HG03108 (cell line): Measurements from ENCODE around the gene CTIF.

Experiments
- ATAC-seq: cut with Tn5 transposase; IDR thresholded peaks from one replicate; pipeline ENCODE4 v1.9.1; 2021; ENCODE audit warnings: moderate library complexity; ENCODE audit not compliant: unreplicated experiment

CTIF gene

DNA sequence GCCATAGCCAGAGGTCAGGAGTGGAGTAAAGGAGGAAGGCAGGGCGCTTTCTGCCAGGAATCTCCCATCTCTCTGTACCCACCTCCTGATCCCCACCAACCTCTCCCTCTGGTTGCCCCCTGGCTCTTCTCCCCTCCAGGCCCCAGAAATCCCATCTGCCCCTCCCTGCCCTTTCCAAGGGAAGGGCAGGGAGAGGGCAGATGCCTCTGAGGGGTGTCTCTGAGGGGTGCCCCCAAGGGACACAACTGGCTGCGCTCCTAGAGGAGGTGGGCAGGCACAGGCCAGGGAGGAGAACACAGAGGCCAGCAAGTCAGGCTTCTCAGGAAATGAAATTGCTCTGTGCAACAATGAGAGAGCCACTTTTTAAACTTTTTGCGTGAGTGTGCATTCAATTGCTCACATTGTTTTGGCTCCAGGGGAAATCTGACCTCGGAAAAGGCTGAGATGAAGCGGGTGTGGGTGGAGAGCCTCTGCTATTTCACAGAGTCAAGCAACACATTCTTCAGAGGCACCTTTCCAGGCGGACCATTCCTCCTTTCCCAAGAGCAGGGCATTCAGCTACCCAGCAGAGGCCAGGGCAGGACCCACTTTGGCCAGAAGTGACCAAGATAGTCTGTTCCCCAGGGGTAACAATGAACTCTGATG lies 286.4 kb downstream of the CTIF start:
- no peak for ATAC-seq

- no peak for ATAC-seq
Measured at GRCh38 chr18:48826271-48826670, 287.4 kb downstream of the CTIF start.

DNA sequence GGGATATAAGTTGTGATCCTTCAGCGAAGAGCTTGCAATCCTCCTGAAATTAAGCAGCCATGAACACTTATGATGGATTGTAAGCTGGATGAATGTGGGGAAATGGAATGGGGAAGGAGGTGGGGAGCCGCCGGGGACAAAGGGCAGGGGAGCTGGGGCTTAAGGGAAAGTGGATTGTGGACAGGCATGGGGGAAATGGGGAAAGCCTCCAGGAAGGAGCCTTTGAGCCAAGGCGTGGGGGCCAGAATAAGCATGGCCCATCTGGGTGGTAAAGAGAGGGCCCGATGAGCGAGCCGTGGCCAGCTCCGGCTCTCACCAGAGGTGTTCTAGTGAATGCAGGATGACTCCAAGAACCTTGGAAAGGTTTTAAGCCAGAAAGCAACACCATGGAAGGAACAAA lies 288.0 kb downstream of the CTIF start:
- no peak for ATAC-seq

- no peak for ATAC-seq
Measured at GRCh38 chr18:48827291-48828193, 288.7 kb downstream of the CTIF start.

DNA sequence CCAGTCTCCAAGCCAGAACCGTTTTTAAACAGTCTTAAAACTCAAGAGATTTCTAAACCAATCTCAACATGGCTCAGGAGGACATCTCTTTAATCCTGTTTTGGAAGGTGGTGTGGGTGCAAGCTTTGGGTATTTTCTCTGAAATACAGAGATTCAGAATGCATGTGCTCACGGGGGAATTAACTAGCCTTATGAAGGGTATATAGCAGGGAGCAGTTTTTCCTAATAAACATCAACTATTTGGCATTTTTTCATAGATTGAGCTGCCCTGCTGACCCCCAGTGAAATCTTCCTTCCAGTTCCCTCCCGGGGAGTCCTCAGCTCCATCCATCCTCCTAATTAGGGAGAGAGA lies 289.3 kb downstream of the CTIF start:
- ATAC-seq, result no peak

- ATAC-seq, result no peak
Measured at GRCh38 chr18:48828691-48829442, 290.0 kb downstream of the CTIF start.

DNA sequence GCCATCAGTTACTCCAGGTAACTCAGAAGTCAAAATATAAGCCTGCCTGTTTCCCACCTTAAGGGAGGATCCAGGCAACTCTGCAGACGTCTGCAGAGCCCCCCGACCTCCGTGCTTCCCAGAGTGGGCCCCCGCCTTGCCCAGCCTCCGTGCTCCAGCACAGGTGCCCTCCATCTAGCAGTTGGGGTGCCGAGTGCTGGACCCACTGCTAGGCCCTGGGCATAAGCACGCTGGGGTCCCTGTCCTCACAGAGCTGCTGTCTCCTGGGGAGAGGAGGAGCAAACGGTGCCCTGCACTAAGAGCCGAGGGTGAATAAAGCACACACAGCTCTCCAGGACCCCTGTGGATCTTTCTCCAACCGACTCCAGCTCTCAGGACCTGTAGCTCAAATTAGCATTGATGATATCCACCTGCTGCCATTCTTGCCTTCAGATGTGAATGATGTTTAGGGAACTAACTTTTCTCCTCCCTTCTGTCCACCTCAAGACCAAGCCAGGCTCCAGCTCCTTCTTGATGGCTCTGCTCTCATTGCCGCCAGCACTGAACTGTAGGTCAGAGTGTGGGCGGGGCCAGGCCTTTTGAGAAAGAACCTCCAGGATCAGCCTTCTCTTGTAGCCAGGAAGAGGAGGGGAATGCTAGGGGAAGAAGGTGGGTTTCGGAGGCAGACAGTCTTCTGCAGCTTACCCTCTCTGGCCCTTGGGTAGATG lies 290.8 kb downstream of the CTIF start:
- no peak for ATAC-seq

DNA sequence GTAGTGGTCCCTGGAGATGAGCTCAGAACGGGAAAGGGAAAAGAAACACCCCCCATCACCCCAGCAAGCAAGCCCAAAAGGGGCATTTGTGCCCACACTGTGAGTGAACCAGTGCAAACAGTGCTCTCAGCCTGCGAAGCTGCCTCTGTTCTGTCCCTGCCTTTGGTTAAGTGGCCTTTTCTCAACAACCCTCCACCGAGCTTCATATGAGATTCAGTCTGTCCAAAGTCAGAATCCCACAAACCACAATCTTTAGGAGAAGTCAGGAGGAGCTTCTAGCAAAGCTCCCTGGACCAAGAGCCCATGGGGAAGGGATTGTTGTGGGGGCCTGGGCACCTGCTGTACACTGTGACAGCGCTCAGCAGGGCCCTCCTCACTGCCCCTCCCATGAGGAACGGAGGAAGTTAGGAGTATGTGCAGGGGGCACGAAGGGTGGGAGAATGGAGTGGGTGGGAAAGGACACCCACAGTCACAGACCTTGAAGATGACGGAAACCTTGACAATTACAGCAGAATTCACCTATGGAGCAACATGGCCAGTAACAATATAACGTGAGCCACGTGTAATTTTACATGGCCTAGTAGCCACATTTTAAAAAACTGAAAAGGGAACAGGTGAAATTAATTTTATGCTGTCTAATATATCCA lies 292.4 kb downstream of the CTIF start:
- no peak for ATAC-seq

GRCh38 chr18:48831802-48832201 lies 293.0 kb downstream of the CTIF start:
- ATAC-seq, result no peak

DNA sequence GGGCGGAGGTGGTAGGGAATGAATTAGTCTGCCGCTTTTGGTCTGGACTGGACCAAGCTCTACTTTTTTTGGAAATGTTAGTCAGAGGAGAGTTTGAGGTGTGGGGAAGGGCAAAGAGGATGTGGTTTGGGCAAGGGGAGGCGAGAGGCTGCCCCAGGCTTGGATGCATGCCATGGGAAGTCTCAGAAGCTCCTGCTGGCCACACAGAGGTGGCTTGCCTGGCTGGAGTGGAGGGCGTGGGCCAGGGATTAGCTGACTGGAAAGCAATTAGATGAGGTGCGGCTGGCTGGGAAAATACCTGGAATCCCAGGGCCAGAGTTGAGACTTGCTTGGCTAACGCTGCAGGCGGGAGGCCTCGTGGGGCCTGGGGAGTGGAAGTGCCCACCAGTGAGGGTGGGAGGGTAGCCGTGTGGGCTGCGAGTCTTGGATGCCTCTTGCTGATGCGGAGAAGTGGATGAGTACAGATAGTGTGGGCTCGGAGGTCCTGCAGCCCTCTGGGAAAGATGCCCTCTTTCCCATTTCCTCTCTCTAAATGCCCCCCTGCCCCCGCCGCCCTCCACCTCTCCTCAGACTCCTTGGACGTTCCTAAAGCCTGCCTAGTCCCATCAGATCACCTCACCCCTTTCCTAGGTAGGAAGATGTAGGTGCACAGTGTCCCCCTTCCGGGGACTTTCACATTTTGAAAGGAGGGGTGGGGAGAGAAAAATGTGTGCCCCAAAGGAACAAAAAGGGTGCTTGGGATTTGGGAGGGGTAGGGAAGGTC lies 294.3 kb downstream of the CTIF start:
- ATAC-seq, result no peak

- peak; percentile 66 for ATAC-seq
Measured at GRCh38 chr18:48833701-48834412, 295.0 kb downstream of the CTIF start.

DNA sequence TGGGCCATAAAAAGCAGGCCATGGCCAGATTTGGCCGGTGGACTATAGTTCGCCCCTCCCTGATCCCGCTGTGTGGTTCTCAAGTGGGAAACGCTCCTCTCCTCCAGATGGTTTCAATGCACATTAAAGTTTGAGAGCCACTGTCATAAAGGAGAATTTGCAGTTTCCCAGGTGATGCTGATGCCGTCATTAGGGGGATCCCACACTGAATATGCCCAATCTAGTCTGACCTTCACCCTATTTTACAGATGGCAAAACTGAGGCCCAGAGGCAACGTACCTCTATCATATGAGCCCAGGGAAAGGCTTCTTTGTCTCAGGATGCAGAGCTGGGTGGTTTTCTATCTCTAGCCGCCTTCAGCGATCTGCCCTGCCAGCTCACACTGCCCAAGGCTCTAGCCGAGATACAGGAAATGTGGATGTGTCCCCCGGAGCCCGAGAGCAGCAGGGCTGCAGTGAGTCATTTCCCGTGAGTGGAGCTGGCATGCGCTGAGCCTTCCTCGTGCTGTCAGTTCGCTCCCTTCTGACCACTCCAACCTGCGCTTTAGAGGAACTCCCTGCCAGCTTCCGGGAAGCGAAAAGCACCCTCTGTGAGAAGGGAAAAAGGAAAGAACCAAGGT lies 295.7 kb downstream of the CTIF start:
- peak; percentile 61 for ATAC-seq

DNA sequence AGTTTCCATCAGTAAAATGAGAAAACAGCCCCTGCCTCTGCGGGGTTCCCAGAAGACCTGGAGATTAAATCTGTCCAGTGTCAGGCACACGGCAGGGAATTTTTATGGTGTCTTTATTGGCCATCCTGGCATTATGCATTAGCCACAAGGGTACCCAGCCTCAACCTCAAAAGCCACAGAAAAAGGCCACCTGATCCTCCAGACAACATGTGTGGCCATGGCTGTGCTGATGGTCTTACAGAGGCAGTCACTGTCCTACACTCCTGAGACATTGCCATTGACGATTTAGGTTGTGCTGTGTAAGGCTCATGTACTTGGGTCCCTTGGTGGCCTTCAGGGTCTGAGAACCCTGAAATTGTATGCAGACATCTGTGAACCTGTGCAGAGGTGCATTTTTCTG lies 296.3 kb downstream of the CTIF start:
- ATAC-seq, result no peak

GRCh38 chr18:48835745-48836170 lies 296.9 kb downstream of the CTIF start:
- no peak for ATAC-seq

DNA sequence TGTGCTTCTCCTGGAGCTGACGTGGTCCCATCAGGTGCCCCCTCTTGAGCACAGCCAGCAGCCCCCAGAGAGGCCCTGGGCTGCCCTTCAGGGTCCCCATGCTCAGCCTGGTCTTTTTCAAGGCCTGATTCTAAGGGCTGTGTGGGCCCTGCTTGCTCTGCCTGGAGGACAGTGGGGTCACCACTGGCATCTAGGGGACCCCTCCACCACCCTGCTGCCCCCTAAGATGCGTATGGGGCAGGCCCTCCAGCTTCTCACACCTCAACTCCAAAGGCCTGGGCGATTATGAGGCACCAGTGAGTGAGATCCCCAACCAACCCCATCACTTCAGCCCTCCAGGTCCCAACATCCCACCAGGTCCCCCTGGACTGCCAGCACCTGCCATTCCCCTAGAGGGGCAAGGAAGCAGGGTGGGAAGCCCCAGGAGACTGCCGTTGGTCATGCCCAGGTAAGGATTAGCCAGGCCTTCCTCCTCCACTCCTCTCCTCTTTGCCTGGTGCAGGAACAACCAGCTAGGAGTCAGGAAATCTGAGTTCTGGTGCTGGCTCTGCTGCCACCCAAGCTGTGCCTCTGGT lies 297.5 kb downstream of the CTIF start:
- ATAC-seq, result no peak

DNA sequence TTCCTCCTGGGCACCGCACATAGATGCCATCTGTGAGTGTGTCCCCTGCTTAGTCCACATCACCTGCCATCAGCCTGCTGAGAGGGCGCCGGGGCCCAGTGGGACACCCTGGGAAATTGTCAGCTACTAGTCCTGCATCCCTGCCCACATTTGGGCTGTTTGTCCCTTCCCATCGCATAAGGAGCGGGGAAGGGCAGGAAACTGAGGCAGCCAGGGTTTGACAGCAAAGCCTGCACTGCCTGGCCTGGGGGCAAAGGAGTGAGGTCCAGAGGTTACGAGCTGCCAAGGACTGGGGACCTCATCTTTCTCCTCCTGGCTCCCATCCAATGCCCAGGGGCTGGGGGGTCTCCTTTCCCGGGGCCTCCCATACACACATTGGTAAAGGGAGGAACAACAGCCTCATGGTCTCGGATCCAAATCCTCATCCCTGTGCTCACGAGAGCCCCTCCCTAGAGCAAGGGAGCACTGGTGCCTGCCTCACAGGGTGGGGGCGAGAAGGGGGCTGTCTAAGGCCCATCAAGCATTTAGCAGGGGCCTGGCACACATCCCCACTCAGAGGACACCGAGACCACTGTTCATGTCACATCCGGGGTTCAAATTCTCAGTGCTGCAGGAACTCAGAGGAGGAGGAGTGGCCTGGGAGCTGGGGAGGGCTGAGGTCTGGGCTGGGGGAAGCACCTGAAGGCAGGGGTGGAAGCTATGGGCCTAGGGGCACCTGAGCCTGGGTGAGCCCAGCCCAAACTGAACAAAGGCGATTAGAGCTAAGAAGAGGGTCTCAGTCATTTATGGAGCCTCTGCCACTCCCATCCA lies 298.2 kb downstream of the CTIF start:
- ATAC-seq, result no peak

- no peak for ATAC-seq
Measured at GRCh38 chr18:48837676-48838075, 298.8 kb downstream of the CTIF start.
